Ovary (tissue), 9 donors: ENCODE data around the gene PCNX3. TPM values are rescaled to one million over a fixed set of nuclear protein-coding genes. Genes with fewer than 3 reads are reported as not detected.

Experiments
- DNase-seq, 5 donors: peaks; one replicate each; pipeline ENCODE4 v3.0.0-alpha.2; 2019 to 2020
- H3K27ac ChIP-seq, 2 donors: fragments of 200-600 bp; one replicate each; pipeline versions ENCODE4 v1.5.1 to v1.8.0; 2019 to 2022
- H3K27me3 ChIP-seq: fragments of 200-600 bp; one replicate; pipeline ENCODE4 v1.8.0; 2022
- H3K36me3 ChIP-seq: fragments of 200-600 bp; sonication (generic); one replicate; pipeline ENCODE4 v1.5.1; 2019
- H3K4me1 ChIP-seq: one replicate; pipeline ENCODE4 v1.8.1; 2013; ENCODE audit warnings: mild to moderate bottlenecking, moderate library complexity; ENCODE audit not compliant: insufficient read depth
- H3K4me3 ChIP-seq: fragments of 200-600 bp; sonication (generic); one replicate; pipeline ENCODE4 v1.5.1; 2017
- H3K9me3 ChIP-seq, 2 donors: fragments of 200-600 bp in 1 of 2; sonication (generic) in 1 of 2; one replicate each; pipeline versions ENCODE4 v1.5.1 to v1.8.1; 2013 to 2019; ENCODE audit warnings: mild to moderate bottlenecking in 1 of 2, moderate library complexity in 1 of 2
- CTCF ChIP-seq, 3 donors: fragments of 450-650 bp in 2 of 3; fragments of 200-600 bp in 1 of 3; IDR thresholded peaks; one replicate each; pipeline versions ENCODE4 v1.5.1 to v1.8.0; 2016 to 2022; ENCODE audit warnings: antibody characterized with exemption in 3 of 3, mild to moderate bottlenecking in 1 of 3
- EP300 ChIP-seq: sonication (generic); formaldehyde crosslinking; IDR thresholded peaks from one replicate; pipeline ENCODE4 v1.6.1; 2017; ENCODE audit warnings: antibody characterized with exemption
- POLR2A ChIP-seq: fragments of 450-650 bp; IDR thresholded peaks from one replicate; pipeline ENCODE4 v1.6.1; 2017; ENCODE audit warnings: antibody characterized with exemption, mild to moderate bottlenecking, moderate library complexity
- WGBS, 3 donors: extraction: QIAGEN DNeasy Blood & Tissue Kit in 1 of 3; methylation state at CpG; one replicate each; pipeline versions ENCODE4 v1.1.5 to v1.1.7; 2013 to 2017; 5-methylcytosine and 5-hydroxymethylcytosine counted together
- intact Hi-C, 4 donors: fragments of 100-400 bp; cut with DNase I; formaldehyde crosslinking; loops; one replicate each; pipeline versions ENCODE4 v1.11.0 to v1.15.1; 2022 to 2023
- polyA plus RNA-seq, 2 donors: library from polyadenylated mRNA; stranded (reverse); fragments of 200-250 nt in 1 of 2; fragments of 350-450 nt in 1 of 2; fragmentation: Illumina TruSeq in 1 of 2; extraction: RNeasy Lipid Tissue Mini Kit (QIAGEN cat#74804) in 1 of 2; gene quantifications; one replicate each; pipeline ENCODE4 v1.2.3, GENCODE V29; 2013 to 2014
- total RNA-seq, 7 donors: library from RNA; depleted of rRNA in 2 of 7; stranded (reverse); fragments of >200 nt in 2 of 7; fragmentation: NEBNext Ultra II Directional in 3 of 7; extraction: Animal tissue kit (Norgen Biotek cat#: 25700) in 3 of 7; gene quantifications; one replicate each; pipeline versions ENCODE4 v1.1.0 to v1.2.4, GENCODE V29; 2016 to 2023
- donor health status: DM: no; HTN: no; CAD: no; lungs with moderate emphysema.
- donor health status: DM: no; HTN: no; CAD: no.
- donor health status: Bipolar disorder and iron deficiency.
- donor health status: DM: yes; HTN: yes; CAD: no.
- donor health status: DM: no; HTN: no; CAD: no.
- donor health status: DM: yes; HTN: yes; CAD: no.

Gene PCNX3
- total and polyA plus RNA-seq, 9 donors, result 3.3 to 42.1 (median 27.1) TPM

- intact Hi-C loops, result loop anchor here in 1 of 4 donors (2.0 kb wide), 1 partner anchor 151 kb away; no protein-coding TSS in a partner anchor
- Histone ChIP-seq H3K9me3 (no peaks in the 10 kb centered on the region), H3K4me1 (peaks cover 6% of the 10 kb centered on the region), H3K36me3 (no peaks in the 10 kb centered on the region), H3K4me3 (no peak overlapping the region), H3K27me3 (no peaks in the 10 kb centered on the region), H3K27ac (no peak overlapping the region)
- DNase-seq, result peak in 1 of 5 donors; percentile 40
- no peak for TF ChIP-seq CTCF (IDR thresholded peaks at IDR 0.05)
- no peak for TF ChIP-seq POLR2A
- TF ChIP-seq EP300, result no peak
- 88 to 90% (median 88%) methylated on average over 25 to 33 of the region's 33 CpGs for WGBS, 3 donors
These were observed 2.6 kb downstream of the PCNX3 start for GRCh38 chr11:65617990-65618751.

GRCh38 chr11:65618763-65619162 lies 3.2 kb downstream of the PCNX3 start:
- Histone ChIP-seq H3K4me1 (peaks cover 3% of the 10 kb centered on the region), H3K4me3 (no peak overlapping the region), H3K27ac (no peak overlapping the region), H3K27me3 (no peaks in the 10 kb centered on the region), H3K36me3 (no peaks in the 10 kb centered on the region), H3K9me3 (no peaks in the 10 kb centered on the region)
- peak in 1 of 5 donors; percentile 29 for DNase-seq
- 83 to 90% (median 84%) methylated on average over 14 of the region's 14 CpGs for WGBS, 3 donors
- intact Hi-C loops, result loop anchor here in 1 of 4 donors (2.0 kb wide), 1 partner anchor 150 kb away; no protein-coding TSS in a partner anchor
- no peak for TF ChIP-seq EP300
- TF ChIP-seq CTCF (IDR thresholded peaks at IDR 0.05), result no peak
- TF ChIP-seq POLR2A, result no peak

GRCh38 chr11:65619281-65619928 lies 3.8 kb downstream of the PCNX3 start:
- TF ChIP-seq EP300 (no peak), CTCF (IDR thresholded peaks at IDR 0.05) (no peak), POLR2A (no peak)
- peaks cover 3% of the 10 kb centered on the region for H3K4me1 ChIP-seq
- H3K9me3 ChIP-seq, result no peaks in the 10 kb centered on the region
- WGBS, 3 donors, result 86 to 89% (median 87%) methylated on average over 27 to 29 of the region's 29 CpGs
- H3K27me3 ChIP-seq, result no peaks in the 10 kb centered on the region
- no peaks in the 10 kb centered on the region for H3K36me3 ChIP-seq
- H3K27ac ChIP-seq, result no peak overlapping the region
- H3K4me3 ChIP-seq, result no peak overlapping the region
- intact Hi-C loops, result loop anchor here in 1 of 4 donors (2.0 kb wide), 1 partner anchor 149 kb away; no protein-coding TSS in a partner anchor
- DNase-seq, result peak in 1 of 5 donors; percentile 31

- TF ChIP-seq CTCF (IDR thresholded peaks at IDR 0.05) (no peak), POLR2A (no peak), EP300 (no peak)
- peak in 1 of 5 donors; percentile 21 for DNase-seq
- WGBS, 3 donors, result 89 to 91% (median 90%) methylated on average over 19 of the region's 19 CpGs
- H3K36me3 ChIP-seq, result no peaks in the 10 kb centered on the region
- H3K27ac ChIP-seq, result no peak overlapping the region
- no peaks in the 10 kb centered on the region for H3K9me3 ChIP-seq
- H3K27me3 ChIP-seq, result no peaks in the 10 kb centered on the region
- intact Hi-C loops, result no loop called here
- no peak overlapping the region for H3K4me3 ChIP-seq
- peaks cover 3% of the 10 kb centered on the region for H3K4me1 ChIP-seq
These were observed 5.1 kb downstream of the PCNX3 start for GRCh38 chr11:65620666-65621065.
